C4-2B (cell line): ENCODE measurements around the gene MAML3.

Source experiments
- H3K27ac ChIP-seq: fragments of 450-650 bp; 2 replicates; pipeline ENCODE4 v1.5.1; 2017
- ZFX ChIP-seq: fragments of 450-650 bp; IDR thresholded peaks from 2 replicates; pipeline ENCODE4 v1.6.1; 2017
- TF ChIP-seq, protein P1 (sequence below): fragments of 450-650 bp; conservative IDR thresholded peaks from 2 replicates; pipeline ENCODE4 v1.5.1; 2017; ENCODE audit warnings: mild to moderate bottlenecking

MAML3 gene

DNA sequence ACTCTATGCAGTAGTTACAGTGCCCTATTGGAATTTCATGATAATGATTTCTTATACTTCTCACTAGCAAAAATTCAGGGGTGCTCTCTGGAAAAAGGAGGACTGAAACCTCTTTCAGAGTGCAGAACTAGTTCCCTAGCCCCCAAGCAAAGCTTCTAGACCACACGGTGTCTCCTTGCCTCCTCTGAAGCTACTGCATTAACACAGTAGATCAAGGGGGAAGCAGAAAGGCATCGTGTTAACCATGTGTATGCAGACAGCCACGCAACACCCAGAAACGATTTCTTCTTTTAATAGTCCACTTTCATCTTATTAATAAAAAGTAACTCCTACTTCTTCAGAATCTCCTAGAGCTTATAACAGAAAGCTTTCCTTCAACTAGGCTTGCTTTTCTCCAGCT, 44.7 kb downstream of the MAML3 start:
- H3K27ac ChIP-seq, result no peak overlapping the region
- TF ChIP-seq, protein P1, sequence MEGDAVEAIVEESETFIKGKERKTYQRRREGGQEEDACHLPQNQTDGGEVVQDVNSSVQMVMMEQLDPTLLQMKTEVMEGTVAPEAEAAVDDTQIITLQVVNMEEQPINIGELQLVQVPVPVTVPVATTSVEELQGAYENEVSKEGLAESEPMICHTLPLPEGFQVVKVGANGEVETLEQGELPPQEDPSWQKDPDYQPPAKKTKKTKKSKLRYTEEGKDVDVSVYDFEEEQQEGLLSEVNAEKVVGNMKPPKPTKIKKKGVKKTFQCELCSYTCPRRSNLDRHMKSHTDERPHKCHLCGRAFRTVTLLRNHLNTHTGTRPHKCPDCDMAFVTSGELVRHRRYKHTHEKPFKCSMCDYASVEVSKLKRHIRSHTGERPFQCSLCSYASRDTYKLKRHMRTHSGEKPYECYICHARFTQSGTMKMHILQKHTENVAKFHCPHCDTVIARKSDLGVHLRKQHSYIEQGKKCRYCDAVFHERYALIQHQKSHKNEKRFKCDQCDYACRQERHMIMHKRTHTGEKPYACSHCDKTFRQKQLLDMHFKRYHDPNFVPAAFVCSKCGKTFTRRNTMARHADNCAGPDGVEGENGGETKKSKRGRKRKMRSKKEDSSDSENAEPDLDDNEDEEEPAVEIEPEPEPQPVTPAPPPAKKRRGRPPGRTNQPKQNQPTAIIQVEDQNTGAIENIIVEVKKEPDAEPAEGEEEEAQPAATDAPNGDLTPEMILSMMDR, result no peak
- no peak for TF ChIP-seq ZFX

DNA sequence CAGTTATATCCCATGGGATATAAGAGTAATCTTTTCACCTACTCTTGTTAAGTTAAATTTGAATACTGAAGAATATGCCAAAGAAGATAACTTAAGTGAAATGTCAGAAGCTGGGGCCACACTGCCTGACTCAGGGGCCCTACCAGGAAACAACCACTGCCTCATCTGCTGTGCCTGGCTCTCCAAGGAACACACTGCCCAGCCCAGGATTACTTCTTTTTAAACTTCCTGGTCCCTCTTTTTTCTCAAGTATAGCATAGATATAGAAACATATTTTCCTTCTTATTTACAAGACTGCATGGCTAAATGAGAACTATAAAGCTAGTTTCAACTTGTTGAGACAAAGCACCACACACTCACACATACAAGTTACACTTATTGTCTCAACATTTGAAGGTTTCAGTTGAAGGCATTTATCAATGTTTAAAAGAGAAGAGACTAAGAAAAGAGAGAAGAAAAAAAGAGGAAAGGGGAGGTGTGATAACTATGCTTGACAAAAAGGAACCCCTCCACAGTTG, 45.2 kb downstream of the MAML3 start:
- no peak overlapping the region for H3K27ac ChIP-seq
- TF ChIP-seq ZFX, result no peak
- TF ChIP-seq, protein P1, result no peak

DNA sequence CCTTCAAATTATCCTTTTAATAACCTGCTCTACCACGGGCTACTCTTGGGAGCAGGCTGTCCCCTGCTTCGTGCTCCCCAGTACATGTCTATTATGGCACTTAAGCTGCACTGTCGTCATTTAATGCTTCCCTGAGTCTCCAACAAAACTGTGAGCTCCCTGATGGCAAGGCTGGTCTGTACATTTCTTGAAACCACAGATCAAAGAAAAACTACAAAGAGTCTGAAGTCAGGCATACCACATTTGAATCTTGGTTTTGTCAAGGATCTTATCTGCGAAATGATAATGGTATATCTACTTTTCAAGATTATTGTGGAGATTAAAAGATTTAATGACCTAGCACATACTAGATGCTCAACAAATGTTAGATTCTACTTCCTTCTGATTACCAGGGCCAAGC, 45.7 kb downstream of the MAML3 start:
- H3K27ac ChIP-seq, result no peak overlapping the region
- TF ChIP-seq, protein P1, result no peak
- no peak for TF ChIP-seq ZFX

DNA sequence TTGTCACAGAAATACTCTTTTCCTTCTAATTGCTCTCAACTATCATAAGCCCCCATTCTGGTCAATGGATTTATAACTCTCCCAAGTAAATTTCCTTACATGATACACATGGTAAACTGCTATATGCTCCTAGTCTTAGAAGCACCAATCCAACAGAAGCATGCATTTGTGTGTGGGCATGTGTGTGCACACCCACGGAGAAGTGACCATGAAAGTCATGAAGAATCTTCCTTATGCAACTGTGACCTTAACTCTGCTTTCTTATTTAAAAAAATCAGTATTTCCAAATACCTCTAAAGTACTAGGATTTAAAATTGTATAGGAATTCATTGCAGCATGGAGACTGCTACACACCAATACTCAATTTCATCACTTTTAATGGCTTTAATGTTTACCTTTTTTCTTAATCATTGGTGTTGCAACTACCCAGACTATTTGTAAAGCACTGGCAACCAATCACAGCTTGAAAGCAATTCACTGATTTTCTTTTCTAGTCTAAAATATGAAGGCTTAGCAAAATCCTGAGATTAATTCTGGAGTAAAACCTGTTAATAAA, 47.6 kb downstream of the MAML3 start:
- no peak overlapping the region for H3K27ac ChIP-seq
- TF ChIP-seq, protein P1, result no peak
- TF ChIP-seq ZFX, result no peak

DNA sequence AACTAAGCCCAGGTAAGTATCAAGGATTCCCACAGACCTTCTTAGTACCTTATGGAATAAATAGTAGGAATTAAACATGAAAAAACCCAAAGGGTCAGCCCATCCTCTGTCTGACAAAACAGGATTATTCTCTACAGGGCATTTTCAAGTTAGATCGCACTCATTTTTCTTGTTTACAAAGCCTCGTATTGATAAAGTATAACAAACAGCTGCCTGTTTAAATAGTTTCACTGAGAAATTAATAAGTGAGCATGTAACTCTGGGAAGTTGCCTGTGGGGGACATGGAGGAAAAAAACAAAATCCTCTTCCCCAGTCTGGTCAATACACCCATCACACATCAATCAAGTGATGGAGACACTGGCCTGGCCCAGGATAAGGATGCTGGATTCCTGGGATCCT, 48.5 kb downstream of the MAML3 start:
- no peak overlapping the region for H3K27ac ChIP-seq
- TF ChIP-seq, protein P1, result no peak
- no peak for TF ChIP-seq ZFX

DNA sequence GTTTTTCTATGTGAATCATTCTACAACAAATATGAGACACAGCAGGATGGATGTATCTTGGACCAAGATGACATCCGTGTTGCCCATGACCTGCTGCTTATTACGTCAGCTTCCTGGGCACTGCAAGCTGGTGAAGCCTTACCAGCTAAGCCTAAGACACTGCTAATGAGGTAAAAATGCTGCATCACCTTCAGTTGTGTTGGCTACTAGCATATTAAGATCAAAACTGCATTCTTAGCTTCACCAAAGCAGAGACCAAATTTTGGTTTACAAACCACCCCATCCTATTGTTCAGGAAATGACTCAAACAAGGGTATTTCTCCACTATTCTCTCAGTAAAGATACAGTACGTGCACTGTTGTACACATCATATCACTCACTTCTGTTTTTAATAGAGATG, 50.3 kb downstream of the MAML3 start:
- no peak for TF ChIP-seq ZFX
- TF ChIP-seq, protein P1, result no peak
- no peak overlapping the region for H3K27ac ChIP-seq

DNA sequence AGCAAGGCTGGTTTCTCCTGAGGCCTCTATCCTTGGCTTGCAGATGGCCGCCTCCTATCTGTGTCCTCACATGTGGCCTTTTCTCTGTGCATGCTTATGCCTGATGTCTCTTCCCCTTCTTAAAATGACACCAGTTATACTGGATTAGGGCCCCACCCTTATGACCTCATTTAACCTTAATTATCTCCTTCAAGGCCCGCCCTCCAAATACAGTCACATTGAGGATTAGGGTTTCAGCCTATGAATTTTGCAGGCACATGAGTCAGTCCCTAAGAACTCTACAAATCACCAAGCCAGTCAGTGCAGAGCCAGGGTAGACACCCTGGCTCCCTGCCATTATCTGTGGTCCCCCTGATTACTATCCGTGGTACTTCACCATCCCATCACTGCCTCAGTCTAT, 51.6 kb downstream of the MAML3 start:
- no peak overlapping the region for H3K27ac ChIP-seq
- TF ChIP-seq, protein P1, result no peak
- TF ChIP-seq ZFX, result no peak
